K562 (cell line): ENCODE measurements around the gene ITPR1. TPM values are rescaled to one million over a fixed set of nuclear protein-coding genes. Genes with fewer than 3 reads are reported as not detected.

Experiments used
- BRD9 ChIP-seq: fragments of 450-650 bp; IDR thresholded peaks from 2 replicates; pipeline ENCODE4 v1.6.1; 2018; ENCODE audit warnings: low read depth; ENCODE audit not compliant: partially characterized antibody
- CCAR2 ChIP-seq: fragments of 200-400 bp; formaldehyde crosslinking; IDR thresholded peaks from 2 replicates; pipeline ENCODE4 v1.6.1; 2017; ENCODE audit warnings: mild to moderate bottlenecking, low read depth, low read length
- CREM ChIP-seq: IDR thresholded peaks from 2 replicates; pipeline ENCODE4 v1.6.1; 2014; ENCODE audit warnings: antibody characterized with exemption, low read depth
- FOXP1 ChIP-seq: sonication (generic); formaldehyde crosslinking; IDR thresholded peaks from 2 replicates; pipeline ENCODE4 v1.8.0; 2022; ENCODE audit warnings: mild to moderate bottlenecking, missing genetic modification reagents
- GATAD2B ChIP-seq: fragments of 450-650 bp; IDR thresholded peaks from 2 replicates; pipeline ENCODE4 v1.6.1; 2017; ENCODE audit warnings: mild to moderate bottlenecking, borderline replicate concordance
- GTF2F1 ChIP-seq: IDR thresholded peaks from 2 replicates; pipeline ENCODE4 v1.6.1; 2011; ENCODE audit warnings: low read depth, low read length, improper control_type of control experiment
- HNRNPK ChIP-seq: fragments of 200-400 bp; formaldehyde crosslinking; IDR thresholded peaks from one replicate; pipeline ENCODE4 v1.6.1; 2018; ENCODE audit warnings: mild to moderate bottlenecking, low read depth, low read length; ENCODE audit not compliant: poor library complexity, severe bottlenecking
- JUN ChIP-seq, 2 experiments: sonication (generic) in 1 of 2; formaldehyde crosslinking in 1 of 2; IDR thresholded peaks; 2 replicates each; pipeline versions ENCODE4 v1.6.1 to v1.8.0; 2012 to 2022; ENCODE audit warnings: borderline replicate concordance in 2 of 2, mild to moderate bottlenecking in 2 of 2, improper control_type of control experiment in 1 of 2, low read depth in 1 of 2, low read length in 1 of 2, missing genetic modification reagents in 1 of 2
- JUNB ChIP-seq: fragments of 450-650 bp; formaldehyde crosslinking; conservative IDR thresholded peaks from 2 replicates; pipeline ENCODE4 v1.4.0; 2020; ENCODE audit warnings: mild to moderate bottlenecking
- MTA3 ChIP-seq: fragments of 450-650 bp; formaldehyde crosslinking; IDR thresholded peaks from 2 replicates; pipeline ENCODE4 v1.6.1; 2017; ENCODE audit warnings: mild to moderate bottlenecking, borderline replicate concordance
- NCOR1 ChIP-seq: fragments of 450-650 bp; IDR thresholded peaks from 2 replicates; pipeline ENCODE4 v1.6.1; 2016; ENCODE audit warnings: mild to moderate bottlenecking, moderate library complexity
- PHF8 ChIP-seq: fragments of 200-600 bp; sonication (generic); IDR thresholded peaks from 2 replicates; pipeline ENCODE4 v1.6.1; 2012; ENCODE audit warnings: mixed run types, mild to moderate bottlenecking, inconsistent platforms, low read length, moderate library complexity, borderline replicate concordance
- POLR3G ChIP-seq: IDR thresholded peaks from 2 replicates; pipeline ENCODE4 v1.6.1; 2011; ENCODE audit not compliant: insufficient read length, insufficient replicate concordance; ENCODE audit errors: extremely low read depth
- RBM15 ChIP-seq: fragments of 200-400 bp; formaldehyde crosslinking; IDR thresholded peaks from 2 replicates; pipeline ENCODE4 v1.6.1; 2018; ENCODE audit warnings: mild to moderate bottlenecking, low read length, moderate library complexity; ENCODE audit not compliant: insufficient read depth
- RFX1 ChIP-seq: fragments of 450-650 bp; IDR thresholded peaks from 2 replicates; pipeline ENCODE4 v1.6.1; 2016; ENCODE audit warnings: mild to moderate bottlenecking, moderate library complexity
- SMAD2 ChIP-seq: fragments of 150-350 bp; IDR thresholded peaks from 2 replicates; pipeline ENCODE4 v1.6.1; 2014; ENCODE audit warnings: low read depth, mild to moderate bottlenecking, low read length
- SMAD3 ChIP-seq: fragments of 450-650 bp; formaldehyde crosslinking; conservative IDR thresholded peaks from 2 replicates; pipeline ENCODE4 v1.4.0; 2020; ENCODE audit warnings: mild to moderate bottlenecking
- TARDBP ChIP-seq: fragments of 450-650 bp; IDR thresholded peaks from 2 replicates; pipeline ENCODE4 v1.6.1; 2016
- ZNF507 ChIP-seq: conservative IDR thresholded peaks from 2 replicates; pipeline ENCODE4 v1.6.1; 2017; ENCODE audit warnings: missing genetic modification characterization, missing compliant biosample characterization
- ZNF511 ChIP-seq: sonication (generic); formaldehyde crosslinking; IDR thresholded peaks from 2 replicates; pipeline ENCODE4 v1.8.0; 2022; ENCODE audit warnings: mild to moderate bottlenecking, missing genetic modification reagents
- ZNF583 ChIP-seq: fragments of 250-450 bp; sonication (Bioruptor Pico); IDR thresholded peaks from 2 replicates; pipeline ENCODE4 v1.4.0; 2020
- ZNF778 ChIP-seq: fragments of 450-650 bp; formaldehyde crosslinking; IDR thresholded peaks from 2 replicates; pipeline ENCODE4 v1.4.0; 2020; ENCODE audit warnings: mild to moderate bottlenecking, moderate library complexity
- ZZZ3 ChIP-seq: fragments of 450-650 bp; IDR thresholded peaks from 2 replicates; pipeline ENCODE4 v1.6.1; 2016; ENCODE audit warnings: antibody characterized with exemption, mild to moderate bottlenecking, moderate library complexity
- polyA plus RNA-seq, 8 experiments: library from polyadenylated mRNA; depleted of rRNA in 4 of 8; stranded (reverse) in 5 of 8; unstranded in 3 of 8; fragments of >200 nt; fragmentation: Nextera tagmentation in 2 of 8; fragmentation: Illumina TruSeq in 1 of 8; extraction: Ambion mirVana in 2 of 8; extraction: Trizol in 1 of 8; gene quantifications; 2 replicates each; pipeline versions ENCODE4 v1.2.1 to v1.2.3, GENCODE V29; 2011 to 2014; ENCODE audit warnings: inconsistent platforms in 1 of 8, missing spikeins in 1 of 8
- total RNA-seq, 7 experiments: library from RNA; depleted of rRNA in 6 of 7; stranded (reverse); fragments of >200 nt in 6 of 7; fragmentation: Illumina TruSeq in 2 of 7; extraction: Trizol in 2 of 7; gene quantifications; 2 replicates each; pipeline versions ENCODE4 v1.2.1 to v1.2.3, GENCODE V29; 2011 to 2021; ENCODE audit warnings: low replicate concordance in 1 of 7
- TF ChIP-seq, protein P1 (sequence below): sonication (generic); formaldehyde crosslinking; IDR thresholded peaks from 2 replicates; pipeline ENCODE4 v1.8.0; 2023; ENCODE audit warnings: mild to moderate bottlenecking, missing genetic modification reagents
- TF ChIP-seq, protein P2 (sequence below): fragments of 250-450 bp; sonication (Bioruptor Pico); IDR thresholded peaks from 2 replicates; pipeline ENCODE4 v1.6.1; 2021; ENCODE audit warnings: mild to moderate bottlenecking

The ITPR1 gene
- total and polyA plus RNA-seq, 9 of the 15 experiments (the other 6 are each of a cell fraction or from before 2014, with no cell fraction given), result 22.4 to 40.0 (median 27.4) TPM

- TF ChIP-seq HNRNPK (no peak), ZNF778 (no peak), CREM (peak; percentile 86), JUN (IDR thresholded peaks at IDR 0.05; ENCODE audit: borderline replicate concordance, low read depth, low read length) (no peak), JUN (CRISPR knock-in tag; IDR thresholded peaks at IDR 0.05; ENCODE audit: borderline replicate concordance) (no peak), RBM15 (no peak), ZNF583 (CRISPR knock-in tag) (no peak), CCAR2 (no peak), PHF8 (no peak), FOXP1 (no peak), ZNF511 (no peak), POLR3G (no peak), SMAD3 (CRISPR knock-in tag) (no peak; the same call in 1 of the 2 replicates), NCOR1 (peak; percentile 95), GTF2F1 (no peak), MTA3 (peak; percentile 89), BRD9 (no peak), GATAD2B (peak; percentile 80; the same call in 1 of the 2 replicates), JUNB (CRISPR knock-in tag) (no peak), TARDBP (0 out of 2 replicates have a peak, but pooled peaks have one; percentile 71), RFX1 (no peak), ZNF507 (tag) (no peak), ZZZ3 (no peak), SMAD2 (no peak)
- TF ChIP-seq, protein P1, sequence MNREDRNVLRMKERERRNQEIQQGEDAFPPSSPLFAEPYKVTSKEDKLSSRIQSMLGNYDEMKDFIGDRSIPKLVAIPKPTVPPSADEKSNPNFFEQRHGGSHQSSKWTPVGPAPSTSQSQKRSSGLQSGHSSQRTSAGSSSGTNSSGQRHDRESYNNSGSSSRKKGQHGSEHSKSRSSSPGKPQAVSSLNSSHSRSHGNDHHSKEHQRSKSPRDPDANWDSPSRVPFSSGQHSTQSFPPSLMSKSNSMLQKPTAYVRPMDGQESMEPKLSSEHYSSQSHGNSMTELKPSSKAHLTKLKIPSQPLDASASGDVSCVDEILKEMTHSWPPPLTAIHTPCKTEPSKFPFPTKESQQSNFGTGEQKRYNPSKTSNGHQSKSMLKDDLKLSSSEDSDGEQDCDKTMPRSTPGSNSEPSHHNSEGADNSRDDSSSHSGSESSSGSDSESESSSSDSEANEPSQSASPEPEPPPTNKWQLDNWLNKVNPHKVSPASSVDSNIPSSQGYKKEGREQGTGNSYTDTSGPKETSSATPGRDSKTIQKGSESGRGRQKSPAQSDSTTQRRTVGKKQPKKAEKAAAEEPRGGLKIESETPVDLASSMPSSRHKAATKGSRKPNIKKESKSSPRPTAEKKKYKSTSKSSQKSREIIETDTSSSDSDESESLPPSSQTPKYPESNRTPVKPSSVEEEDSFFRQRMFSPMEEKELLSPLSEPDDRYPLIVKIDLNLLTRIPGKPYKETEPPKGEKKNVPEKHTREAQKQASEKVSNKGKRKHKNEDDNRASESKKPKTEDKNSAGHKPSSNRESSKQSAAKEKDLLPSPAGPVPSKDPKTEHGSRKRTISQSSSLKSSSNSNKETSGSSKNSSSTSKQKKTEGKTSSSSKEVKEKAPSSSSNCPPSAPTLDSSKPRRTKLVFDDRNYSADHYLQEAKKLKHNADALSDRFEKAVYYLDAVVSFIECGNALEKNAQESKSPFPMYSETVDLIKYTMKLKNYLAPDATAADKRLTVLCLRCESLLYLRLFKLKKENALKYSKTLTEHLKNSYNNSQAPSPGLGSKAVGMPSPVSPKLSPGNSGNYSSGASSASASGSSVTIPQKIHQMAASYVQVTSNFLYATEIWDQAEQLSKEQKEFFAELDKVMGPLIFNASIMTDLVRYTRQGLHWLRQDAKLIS (CRISPR knock-in tag), result no peak
- TF ChIP-seq, protein P2, sequence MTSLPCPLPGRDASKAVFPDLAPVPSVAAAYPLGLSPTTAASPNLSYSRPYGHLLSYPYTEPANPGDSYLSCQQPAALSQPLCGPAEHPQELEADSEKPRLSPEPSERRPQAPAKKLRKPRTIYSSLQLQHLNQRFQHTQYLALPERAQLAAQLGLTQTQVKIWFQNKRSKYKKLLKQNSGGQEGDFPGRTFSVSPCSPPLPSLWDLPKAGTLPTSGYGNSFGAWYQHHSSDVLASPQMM (CRISPR knock-in tag), result no peak
Observed at GRCh38 chr3:4533489-4534443, 40.6 kb downstream of the ITPR1 start (continued).
